RCC 7860 (cell line): ENCODE results near the gene TET2.
"Not testable (repeated sequence)": the region's sequence is repeated elsewhere in the genome, so short reads cannot be mapped to it uniquely, and the experiment has no call there.

ENCODE experiments used
- DNase-seq: peaks from one replicate; pipeline ENCODE4 v3.0.0-alpha.2; 2015; ENCODE audit warnings: low spot score
- FAIRE-seq: peaks from 2 replicates; lab custom pipeline; 2012; peaks lifted over from hg19 to GRCh38; lab: Jason Lieb, UNC

The TET2 gene

GRCh38 chr4:105280338-105281123 lies 133.9 kb downstream of the TET2 start:
- FAIRE-seq: no peak
- DNase-seq: peak; percentile 25

GRCh38 chr4:105281124-105281415 lies 134.4 kb downstream of the TET2 start:
- no peak for DNase-seq
- no peak for FAIRE-seq

GRCh38 chr4:105282489-105282888 lies 135.8 kb downstream of the TET2 start:
- DNase-seq: no peak
- no peak for FAIRE-seq

GRCh38 chr4:105283501-105283900 lies 136.8 kb downstream of the TET2 start:
- no peak for DNase-seq
- no peak for FAIRE-seq

- FAIRE-seq (no peak), DNase-seq (no peak)
These were observed 141.4 kb downstream of the TET2 start for GRCh38 chr4:105288121-105288520.

GRCh38 chr4:105291925-105292324 lies 145.2 kb downstream of the TET2 start:
- no peak for FAIRE-seq

GRCh38 chr4:105293360-105293759 lies 146.7 kb downstream of the TET2 start:
- DNase-seq (no peak), FAIRE-seq (no peak)

More at GRCh38 chr4:105291925-105292324, 145.2 kb downstream of the TET2 start:
- DNase-seq: no peak

DNA sequence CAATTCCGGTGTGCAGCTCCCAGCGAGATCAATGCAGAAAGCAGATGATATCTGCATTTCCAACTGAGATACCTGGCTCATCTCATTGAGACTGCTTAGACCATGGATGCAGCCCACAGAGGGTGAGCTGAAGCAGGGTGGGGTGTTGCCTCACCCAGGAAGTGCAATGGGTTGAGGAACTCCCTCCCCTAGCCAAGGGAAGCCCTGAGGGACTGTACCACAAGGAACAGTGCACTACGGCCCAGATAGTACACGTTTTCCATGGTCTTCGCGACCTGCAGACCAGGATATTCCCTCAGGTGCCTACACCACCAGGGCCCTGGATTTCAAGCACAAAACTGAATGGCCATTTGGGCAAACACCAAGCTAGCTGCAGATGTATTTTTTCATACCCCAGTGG lies 150.0 kb downstream of the TET2 start:
- no peak for FAIRE-seq
- no peak for DNase-seq

DNA sequence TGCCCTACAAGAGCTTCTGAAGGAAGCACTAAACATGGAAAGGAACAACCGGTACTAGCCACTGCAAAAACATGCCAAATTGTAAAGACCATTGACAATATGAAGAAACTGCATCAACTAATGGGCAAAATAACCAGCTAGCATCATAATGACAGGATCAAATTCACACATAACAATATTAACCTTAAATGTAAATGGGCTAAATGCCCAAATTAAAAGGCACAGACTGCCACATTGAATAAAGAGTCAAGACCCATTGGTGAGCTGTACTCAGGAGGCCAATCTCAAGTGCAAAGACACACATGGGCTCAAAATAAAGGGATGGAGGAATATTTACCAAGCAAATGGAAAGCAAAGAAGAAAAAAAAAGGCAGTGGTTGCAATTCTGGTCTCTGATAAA lies 152.4 kb downstream of the TET2 start:
- not testable (repeated sequence) for FAIRE-seq, DNase-seq

DNA sequence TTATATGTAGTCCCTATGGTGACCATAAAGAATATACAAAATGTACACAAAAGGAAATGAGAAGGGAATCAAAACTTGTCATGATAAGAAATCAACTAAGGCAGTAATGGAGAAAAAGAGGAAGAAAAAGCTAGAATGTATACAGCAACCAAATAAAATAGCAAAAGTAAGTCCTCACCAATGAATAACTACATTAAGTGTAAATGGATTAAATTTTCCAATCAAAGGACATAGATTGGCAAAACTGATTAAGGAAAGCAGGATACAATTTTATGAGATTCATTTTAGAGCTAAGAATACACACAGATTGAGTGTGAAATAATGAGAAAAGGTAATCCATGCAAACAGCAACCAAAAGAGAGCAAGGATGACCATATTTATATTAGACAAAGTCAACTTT lies 157.4 kb downstream of the TET2 start:
- DNase-seq (no peak), FAIRE-seq (no peak)

DNA sequence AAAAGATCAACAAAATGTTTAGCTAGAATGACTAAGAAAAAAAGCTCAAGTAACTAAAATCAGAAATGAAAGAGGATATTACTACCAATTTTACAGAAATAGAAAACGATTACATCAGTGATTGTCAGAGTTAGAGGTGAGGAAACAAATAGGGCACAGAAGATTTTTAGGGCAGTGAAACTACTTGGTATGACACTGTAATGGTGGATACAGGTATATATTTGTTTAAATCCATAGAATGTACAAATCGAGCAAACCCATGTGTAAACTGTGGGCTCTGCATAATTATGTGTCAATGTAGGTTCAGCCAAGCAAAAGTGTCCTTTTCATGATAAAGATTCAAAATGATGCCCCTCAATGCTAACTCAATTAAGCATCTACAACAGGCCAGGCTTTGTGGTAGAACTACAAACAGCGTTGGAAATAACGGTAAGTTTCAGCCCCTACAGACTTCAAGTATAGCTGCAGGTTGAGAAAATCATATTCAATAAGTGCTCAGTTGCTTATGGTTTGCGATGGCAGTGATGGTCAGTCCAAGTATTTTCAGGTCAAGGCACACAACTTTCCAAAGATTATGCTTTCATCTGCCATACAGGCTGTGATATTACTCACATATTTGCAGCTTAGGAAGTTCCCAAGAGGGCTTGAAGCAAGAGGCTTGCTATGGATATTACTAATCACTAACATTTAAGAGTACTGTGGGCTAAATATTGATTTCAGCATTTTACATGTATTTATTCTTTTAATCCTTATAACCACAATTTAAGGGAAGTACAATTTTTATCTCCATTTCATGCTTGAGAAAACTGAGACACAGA lies 158.6 kb downstream of the TET2 start:
- FAIRE-seq (no peak), DNase-seq (no peak)

DNA sequence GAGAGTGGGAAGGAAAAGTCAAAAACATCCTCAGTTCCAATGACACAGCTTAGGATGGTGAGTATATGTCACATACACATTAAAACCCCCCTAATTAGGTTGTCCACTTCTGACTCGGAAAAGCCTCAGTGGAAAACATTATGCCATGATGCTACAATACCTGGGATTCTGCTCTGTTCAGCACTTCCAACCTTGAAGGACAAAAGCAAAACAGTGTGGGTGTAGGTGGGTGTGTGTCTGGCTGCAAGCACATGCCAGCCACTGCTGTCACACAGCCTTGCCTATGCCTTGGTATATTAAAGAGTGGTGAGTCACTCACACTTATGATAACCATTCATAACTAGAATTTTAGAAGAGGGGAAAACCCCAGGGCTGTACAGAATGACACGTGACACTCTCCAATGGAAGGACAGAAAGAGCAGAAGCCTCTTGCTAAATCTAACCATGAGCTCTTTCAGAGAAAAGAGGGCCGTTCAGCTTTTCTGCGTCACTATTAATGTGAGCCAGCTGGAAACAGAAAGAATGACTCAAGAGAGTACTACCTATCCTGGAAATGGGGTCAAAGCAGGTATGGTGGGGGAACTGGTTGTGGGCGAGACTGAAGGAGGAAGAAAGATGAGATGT lies 159.6 kb downstream of the TET2 start:
- DNase-seq (peak; percentile 6), FAIRE-seq (no peak)

- FAIRE-seq (no peak), DNase-seq (no peak)
These were observed 160.1 kb downstream of the TET2 start for GRCh38 chr4:105306820-105307219.

DNA sequence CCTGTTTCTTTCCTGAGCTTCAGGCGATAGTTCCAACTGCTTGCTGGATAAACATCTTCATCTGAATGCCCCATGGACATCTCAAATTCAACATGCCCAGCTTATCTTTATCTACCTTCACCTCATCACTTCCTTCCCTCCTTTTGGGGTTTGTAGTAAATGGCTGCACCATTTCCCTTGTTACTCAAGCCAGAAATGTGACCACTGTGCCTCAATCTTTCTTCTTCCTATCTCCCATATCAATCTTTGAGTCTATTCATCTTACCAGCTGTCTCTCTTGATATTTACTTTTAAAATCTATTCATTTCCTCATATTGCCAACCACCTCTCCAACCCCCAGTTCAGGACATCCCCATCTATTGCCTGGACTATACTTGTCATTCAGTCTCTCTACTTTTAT lies 171.8 kb downstream of the TET2 start:
- DNase-seq (no peak), FAIRE-seq (no peak)

GRCh38 chr4:105327222-105327621 lies 180.5 kb downstream of the TET2 start:
- no peak for FAIRE-seq
- no peak for DNase-seq

- no peak for FAIRE-seq
- DNase-seq: no peak
These were observed 181.3 kb downstream of the TET2 start for GRCh38 chr4:105327956-105328355.

- no peak for FAIRE-seq
- no peak for DNase-seq
These were observed 182.4 kb downstream of the TET2 start for GRCh38 chr4:105329081-105329480.
